ENCODE data around the gene HTT. TPM values are rescaled to one million over a fixed set of nuclear protein-coding genes. Genes with fewer than 3 reads are reported as not detected.

Gene HTT
- total and polyA plus RNA-seq, 9 donors: 13.3 to 63.2 (median 38.6) TPM

DNA sequence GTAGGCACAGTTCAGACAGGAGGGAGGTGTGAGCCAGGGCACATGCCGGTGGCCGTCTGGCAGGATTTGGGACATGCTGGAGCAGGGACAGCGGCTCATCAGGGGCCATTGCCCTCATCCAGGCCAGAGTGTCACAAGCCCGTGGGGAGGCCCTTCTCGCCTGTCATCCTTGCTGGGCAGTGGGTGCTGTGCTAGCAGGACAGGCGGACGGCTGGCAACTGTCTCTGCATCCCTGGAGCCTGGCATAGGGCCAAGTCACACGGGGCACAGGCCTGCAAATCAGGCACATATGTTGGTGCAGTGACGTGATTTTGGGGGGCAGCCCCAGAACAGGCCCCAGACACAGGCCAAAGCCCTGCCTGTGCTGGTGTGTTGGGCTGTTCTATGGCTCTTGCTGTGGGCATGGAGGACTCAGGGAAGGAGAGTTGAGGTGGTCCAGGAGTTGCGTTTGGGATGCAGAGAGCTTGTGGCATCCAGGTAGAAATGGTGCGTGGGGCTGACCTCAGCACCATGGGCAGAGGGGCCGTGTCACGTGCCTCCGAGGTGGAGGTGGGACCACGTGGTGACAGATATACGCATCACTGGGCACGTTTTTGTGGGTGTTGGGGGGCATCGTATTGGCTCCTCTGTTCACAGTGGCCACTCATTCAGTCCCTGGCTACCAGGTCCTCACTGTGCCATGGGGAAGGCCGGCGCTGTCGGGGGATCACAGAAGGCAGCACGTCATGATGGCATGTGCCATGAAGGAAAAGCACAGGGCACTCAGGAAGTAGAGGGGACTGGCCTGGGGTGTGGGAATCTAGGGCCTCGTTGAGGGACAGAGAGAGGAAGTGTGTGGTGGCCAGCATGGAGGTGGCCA lies 159.9 kb downstream of the HTT start:
- intact Hi-C loops (cut with DNase I): no loop called here
- TF ChIP-seq EP300 (IDR thresholded peaks at IDR 0.05) (no peak), CTCF (IDR thresholded peaks at IDR 0.05) (no peak), POLR2A (IDR thresholded peaks at IDR 0.05) (no peak)
- Histone ChIP-seq H3K4me1 (ENCODE audit: insufficient read depth) (no peaks in the 10 kb centered on the region), H3K36me3 (no peaks in the 10 kb centered on the region), H3K9me3 (no peaks in the 10 kb centered on the region), H3K27me3 (no peaks in the 10 kb centered on the region), H3K27ac (no peak overlapping the region), H3K4me3 (no peak overlapping the region)
- 90 to 93% (median 91%) methylated on average over 23 of the region's 23 CpGs for WGBS, 3 donors
- no peak for DNase-seq

DNA sequence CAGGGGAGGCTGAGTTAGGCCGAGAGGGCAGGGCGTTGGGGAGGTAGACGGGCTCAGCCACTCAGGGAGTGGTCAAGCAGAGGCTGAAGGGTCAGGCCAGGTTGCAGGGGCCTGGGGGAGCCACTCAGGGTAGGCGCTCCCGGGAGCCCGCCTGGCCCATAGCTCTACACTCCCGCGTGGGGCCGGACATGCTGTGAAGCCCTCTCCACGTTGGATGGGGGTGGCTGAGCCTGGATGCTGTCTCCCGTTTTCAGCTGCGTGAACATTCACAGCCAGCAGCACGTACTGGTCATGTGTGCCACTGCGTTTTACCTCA lies 160.5 kb downstream of the HTT start:
- WGBS, 3 donors: 87 to 94% (median 89%) methylated on average over 14 of the region's 14 CpGs
- DNase-seq: no peak
- no peaks in the 10 kb centered on the region for H3K9me3 ChIP-seq
- TF ChIP-seq POLR2A (IDR thresholded peaks at IDR 0.05) (no peak), CTCF (IDR thresholded peaks at IDR 0.05) (no peak), EP300 (IDR thresholded peaks at IDR 0.05) (no peak)
- H3K4me3 ChIP-seq: no peak overlapping the region
- no peaks in the 10 kb centered on the region for H3K36me3 ChIP-seq
- no peak overlapping the region for H3K27ac ChIP-seq
- no peaks in the 10 kb centered on the region for H3K27me3 ChIP-seq
- no peaks in the 10 kb centered on the region for H3K4me1 ChIP-seq (ENCODE audit: insufficient read depth)
- intact Hi-C loops (cut with DNase I): no loop called here

DNA sequence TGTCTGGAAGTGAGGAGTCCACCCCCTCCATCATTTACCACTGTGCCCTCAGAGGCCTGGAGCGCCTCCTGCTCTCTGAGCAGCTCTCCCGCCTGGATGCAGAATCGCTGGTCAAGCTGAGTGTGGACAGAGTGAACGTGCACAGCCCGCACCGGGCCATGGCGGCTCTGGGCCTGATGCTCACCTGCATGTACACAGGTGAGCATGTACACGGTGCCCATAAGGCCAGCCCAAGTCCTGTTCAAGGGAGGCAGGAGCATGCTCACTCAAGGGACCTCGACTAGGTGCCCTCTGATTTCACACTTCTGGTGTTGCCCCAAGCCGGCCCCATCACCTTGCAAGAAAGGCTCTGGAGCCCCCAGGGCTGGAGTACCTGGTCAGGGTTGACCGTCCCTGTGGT lies 161.1 kb downstream of the HTT start:
- H3K27ac ChIP-seq: no peak overlapping the region
- 94 to 98% (median 96%) methylated on average over 11 of the region's 11 CpGs for WGBS, 3 donors
- no peak overlapping the region for H3K4me3 ChIP-seq
- intact Hi-C loops (cut with DNase I): no loop called here
- TF ChIP-seq POLR2A (IDR thresholded peaks at IDR 0.05) (no peak), EP300 (IDR thresholded peaks at IDR 0.05) (no peak), CTCF (IDR thresholded peaks at IDR 0.05) (no peak)
- H3K4me1 ChIP-seq (ENCODE audit: insufficient read depth): no peaks in the 10 kb centered on the region
- H3K36me3 ChIP-seq: no peaks in the 10 kb centered on the region
- DNase-seq: no peak
- no peaks in the 10 kb centered on the region for H3K27me3 ChIP-seq
- H3K9me3 ChIP-seq: no peaks in the 10 kb centered on the region

GRCh38 chr4:3236326-3236878 lies 161.9 kb downstream of the HTT start:
- Histone ChIP-seq H3K36me3 (no peaks in the 10 kb centered on the region), H3K4me1 (ENCODE audit: insufficient read depth) (peaks cover 6% of the 10 kb centered on the region), H3K27ac (no peak overlapping the region), H3K9me3 (no peaks in the 10 kb centered on the region), H3K4me3 (no peak overlapping the region), H3K27me3 (no peaks in the 10 kb centered on the region)
- no peak for DNase-seq
- TF ChIP-seq CTCF (IDR thresholded peaks at IDR 0.05) (no peak), EP300 (IDR thresholded peaks at IDR 0.05) (no peak), POLR2A (IDR thresholded peaks at IDR 0.05) (no peak)
- WGBS, 3 donors: 84 to 91% (median 91%) methylated on average over 9 of the region's 9 CpGs
- intact Hi-C loops (cut with DNase I): no loop called here
